HEK293 (cell line): ENCODE data around the gene CD47.

Experiments used
- CTCF ChIP-seq: fragments of 450-650 bp; formaldehyde crosslinking; IDR thresholded peaks from 2 replicates; pipeline ENCODE4 v1.5.1; 2016; ENCODE audit warnings: missing biosample characterization, missing genetic modification characterization
- KLF10 ChIP-seq: fragments of 450-650 bp; IDR thresholded peaks from 2 replicates; pipeline ENCODE4 v1.5.1; 2018; ENCODE audit warnings: missing biosample characterization, mild to moderate bottlenecking, missing genetic modification characterization
- PRDM4 ChIP-seq: fragments of 450-650 bp; formaldehyde crosslinking; IDR thresholded peaks from 2 replicates; pipeline ENCODE4 v1.5.1; 2017; ENCODE audit warnings: missing biosample characterization, missing genetic modification characterization
- SP2 ChIP-seq: fragments of 450-650 bp; formaldehyde crosslinking; IDR thresholded peaks from 2 replicates; pipeline ENCODE4 v1.5.1; 2016; ENCODE audit warnings: missing biosample characterization, missing genetic modification characterization
- TCF7L2 ChIP-seq: IDR thresholded peaks from 2 replicates; pipeline ENCODE4 v1.6.1; 2011; ENCODE audit warnings: low read depth, mild to moderate bottlenecking, inconsistent platforms, low read length, moderate library complexity, borderline replicate concordance
- YY1 ChIP-seq: fragments of 450-650 bp; formaldehyde crosslinking; IDR thresholded peaks from 2 replicates; pipeline ENCODE4 v1.5.1; 2018; ENCODE audit warnings: missing biosample characterization, missing genetic modification characterization
- ZBTB11 ChIP-seq: fragments of 450-650 bp; formaldehyde crosslinking; conservative IDR thresholded peaks from 2 replicates; pipeline ENCODE4 v1.5.1; 2016; ENCODE audit warnings: low read depth, missing biosample characterization, missing genetic modification characterization
- ZNF174 ChIP-seq: fragments of 450-650 bp; formaldehyde crosslinking; IDR thresholded peaks from 2 replicates; pipeline ENCODE4 v1.5.0; 2017; ENCODE audit warnings: missing biosample characterization, mild to moderate bottlenecking, missing genetic modification characterization
- ZNF423 ChIP-seq: fragments of 450-650 bp; formaldehyde crosslinking; IDR thresholded peaks from 2 replicates; pipeline ENCODE4 v1.5.1; 2016; ENCODE audit warnings: missing biosample characterization, missing genetic modification characterization
- ZNF529 ChIP-seq: fragments of 450-650 bp; formaldehyde crosslinking; IDR thresholded peaks from 2 replicates; pipeline ENCODE4 v1.5.1; 2017; ENCODE audit warnings: missing genetic modification characterization, missing biosample characterization; ENCODE audit not compliant: insufficient replicate concordance
- ZNF621 ChIP-seq: fragments of 450-650 bp; formaldehyde crosslinking; IDR thresholded peaks from 2 replicates; pipeline ENCODE4 v1.5.1; 2017; ENCODE audit warnings: missing biosample characterization, missing genetic modification characterization
- TF ChIP-seq, protein P1 (sequence below): sonication (generic); formaldehyde crosslinking; IDR thresholded peaks from 2 replicates; pipeline ENCODE4 v1.8.1; 2022; ENCODE audit warnings: mild to moderate bottlenecking, moderate library complexity, missing genetic modification reagents
- TF ChIP-seq, protein P2 (sequence below): fragments of 450-650 bp; formaldehyde crosslinking; IDR thresholded peaks from 2 replicates; pipeline ENCODE4 v1.5.1; 2016; ENCODE audit warnings: missing biosample characterization, missing genetic modification characterization
- TF ChIP-seq, protein P3 (sequence below): fragments of 450-650 bp; formaldehyde crosslinking; IDR thresholded peaks from 2 replicates; pipeline ENCODE4 v1.5.1; 2016; ENCODE audit warnings: missing biosample characterization, missing genetic modification characterization

- TF ChIP-seq, protein P1, sequence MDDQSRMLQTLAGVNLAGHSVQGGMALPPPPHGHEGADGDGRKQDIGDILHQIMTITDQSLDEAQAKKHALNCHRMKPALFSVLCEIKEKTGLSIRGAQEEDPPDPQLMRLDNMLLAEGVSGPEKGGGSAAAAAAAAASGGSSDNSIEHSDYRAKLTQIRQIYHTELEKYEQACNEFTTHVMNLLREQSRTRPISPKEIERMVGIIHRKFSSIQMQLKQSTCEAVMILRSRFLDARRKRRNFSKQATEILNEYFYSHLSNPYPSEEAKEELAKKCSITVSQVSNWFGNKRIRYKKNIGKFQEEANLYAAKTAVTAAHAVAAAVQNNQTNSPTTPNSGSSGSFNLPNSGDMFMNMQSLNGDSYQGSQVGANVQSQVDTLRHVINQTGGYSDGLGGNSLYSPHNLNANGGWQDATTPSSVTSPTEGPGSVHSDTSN: no peak
- no peak for TF ChIP-seq ZBTB11 (tag by site-specific recombination)
- TF ChIP-seq KLF10 (tag by site-specific recombination): no peak
- TF ChIP-seq PRDM4 (tag by site-specific recombination): no peak
- TF ChIP-seq CTCF (tag by site-specific recombination): no peak
- no peak for TF ChIP-seq ZNF621
- no peak for TF ChIP-seq TCF7L2
- TF ChIP-seq ZNF423 (tag by site-specific recombination): no peak
- TF ChIP-seq ZNF529 (tag by site-specific recombination): no peak
- TF ChIP-seq, protein P2, sequence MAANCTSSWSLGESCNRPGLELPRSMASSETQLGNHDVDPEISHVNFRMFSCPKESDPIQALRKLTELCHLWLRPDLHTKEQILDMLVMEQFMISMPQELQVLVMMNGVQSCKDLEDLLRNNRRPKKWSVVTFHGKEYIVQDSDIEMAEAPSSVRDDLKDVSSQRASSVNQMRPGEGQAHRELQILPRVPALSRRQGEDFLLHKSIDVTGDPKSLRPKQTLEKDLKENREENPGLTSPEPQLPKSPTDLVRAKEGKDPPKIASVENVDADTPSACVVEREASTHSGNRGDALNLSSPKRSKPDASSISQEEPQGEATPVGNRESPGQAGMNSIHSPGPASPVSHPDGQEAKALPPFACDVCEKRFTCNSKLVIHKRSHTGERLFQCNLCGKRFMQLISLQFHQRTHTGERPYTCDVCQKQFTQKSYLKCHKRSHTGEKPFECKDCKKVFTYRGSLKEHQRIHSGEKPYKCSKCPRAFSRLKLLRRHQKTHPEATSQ (tag by site-specific recombination): no peak
- no peak for TF ChIP-seq ZNF174 (tag by site-specific recombination)
- TF ChIP-seq, protein P3, sequence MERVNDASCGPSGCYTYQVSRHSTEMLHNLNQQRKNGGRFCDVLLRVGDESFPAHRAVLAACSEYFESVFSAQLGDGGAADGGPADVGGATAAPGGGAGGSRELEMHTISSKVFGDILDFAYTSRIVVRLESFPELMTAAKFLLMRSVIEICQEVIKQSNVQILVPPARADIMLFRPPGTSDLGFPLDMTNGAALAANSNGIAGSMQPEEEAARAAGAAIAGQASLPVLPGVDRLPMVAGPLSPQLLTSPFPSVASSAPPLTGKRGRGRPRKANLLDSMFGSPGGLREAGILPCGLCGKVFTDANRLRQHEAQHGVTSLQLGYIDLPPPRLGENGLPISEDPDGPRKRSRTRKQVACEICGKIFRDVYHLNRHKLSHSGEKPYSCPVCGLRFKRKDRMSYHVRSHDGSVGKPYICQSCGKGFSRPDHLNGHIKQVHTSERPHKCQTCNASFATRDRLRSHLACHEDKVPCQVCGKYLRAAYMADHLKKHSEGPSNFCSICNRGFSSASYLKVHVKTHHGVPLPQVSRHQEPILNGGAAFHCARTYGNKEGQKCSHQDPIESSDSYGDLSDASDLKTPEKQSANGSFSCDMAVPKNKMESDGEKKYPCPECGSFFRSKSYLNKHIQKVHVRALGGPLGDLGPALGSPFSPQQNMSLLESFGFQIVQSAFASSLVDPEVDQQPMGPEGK: no peak
- TF ChIP-seq YY1 (tag by site-specific recombination): no peak
- no peak for TF ChIP-seq SP2
These were observed 12.4 kb upstream of the CD47 start for GRCh38 chr3:108103040-108103751.
